IPS-11a (cell line): Measurements from ENCODE around the gene WNK2.

Experiments used
- H3K4me3 ChIP-seq: one replicate; pipeline ENCODE4 v1.5.1; 2013; ENCODE audit warnings: low read depth, low read length, control low read depth

The WNK2 gene

DNA sequence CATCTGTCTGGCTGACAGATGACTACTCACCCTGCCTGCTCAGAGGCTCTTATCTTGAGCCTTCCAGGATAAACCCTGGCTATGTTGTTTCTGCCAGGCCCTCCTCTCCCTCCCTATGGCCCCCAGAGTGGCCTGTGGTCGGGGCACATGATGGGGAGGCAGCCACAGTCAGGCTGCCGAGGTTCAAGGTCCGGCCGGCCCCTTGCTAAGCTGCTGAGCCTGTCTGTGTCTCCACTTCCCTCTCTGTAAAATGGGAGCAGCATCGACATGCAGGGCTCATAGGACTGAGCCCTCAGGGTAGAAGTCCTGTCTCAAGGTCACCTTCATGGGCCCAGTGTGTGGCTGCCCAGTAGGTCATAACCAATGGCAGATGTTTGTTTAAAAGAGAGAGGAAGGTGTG lies 28.5 kb downstream of the WNK2 start:
- no peak overlapping the region for H3K4me3 ChIP-seq

DNA sequence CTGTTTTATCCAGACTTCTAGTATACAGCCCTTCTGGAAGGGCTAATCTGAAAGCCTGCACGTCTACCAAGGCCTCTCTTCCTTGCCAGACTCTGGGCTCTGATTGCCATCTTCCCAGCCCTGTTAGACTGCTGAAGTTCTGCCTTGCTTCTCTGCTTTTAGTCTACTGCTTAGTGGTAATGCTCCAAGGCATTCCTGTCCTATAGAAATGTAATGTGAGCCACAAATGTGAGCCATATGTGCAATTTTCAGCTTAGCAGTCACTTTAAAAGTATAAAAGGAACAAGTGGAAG lies 32.1 kb downstream of the WNK2 start:
- no peak overlapping the region for H3K4me3 ChIP-seq

GRCh38 chr9:93217706-93218105 lies 33.8 kb downstream of the WNK2 start:
- no peak overlapping the region for H3K4me3 ChIP-seq

GRCh38 chr9:93218161-93218560 lies 34.2 kb downstream of the WNK2 start:
- H3K4me3 ChIP-seq = no peak overlapping the region

GRCh38 chr9:93218671-93219420 lies 34.9 kb downstream of the WNK2 start:
- H3K4me3 ChIP-seq = no peak overlapping the region

DNA sequence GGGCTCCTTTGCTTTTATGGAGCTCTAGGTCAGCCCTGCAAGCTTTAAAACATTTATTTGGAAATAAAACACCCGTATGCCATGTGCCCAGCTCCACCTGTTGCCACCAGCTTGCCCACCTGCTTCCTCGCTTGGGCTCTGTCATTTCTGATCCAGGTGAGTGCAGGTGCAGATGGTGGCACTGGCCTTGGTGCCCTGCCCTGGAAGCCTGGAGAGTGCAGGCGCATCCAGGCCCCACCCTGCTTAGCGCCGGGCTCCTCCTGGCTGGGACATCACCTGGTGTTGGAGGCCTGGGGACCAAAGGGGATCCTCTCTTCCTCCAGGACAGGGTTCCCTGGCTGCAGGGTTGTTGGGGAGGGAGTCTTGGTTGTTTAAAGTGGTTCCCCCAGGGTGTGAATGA lies 35.8 kb downstream of the WNK2 start:
- H3K4me3 ChIP-seq = no peak overlapping the region

GRCh38 chr9:93220627-93221026 lies 36.7 kb downstream of the WNK2 start:
- no peak overlapping the region for H3K4me3 ChIP-seq

- H3K4me3 ChIP-seq = no peak overlapping the region
Observed at GRCh38 chr9:93221044-93221443, 37.1 kb downstream of the WNK2 start.

DNA sequence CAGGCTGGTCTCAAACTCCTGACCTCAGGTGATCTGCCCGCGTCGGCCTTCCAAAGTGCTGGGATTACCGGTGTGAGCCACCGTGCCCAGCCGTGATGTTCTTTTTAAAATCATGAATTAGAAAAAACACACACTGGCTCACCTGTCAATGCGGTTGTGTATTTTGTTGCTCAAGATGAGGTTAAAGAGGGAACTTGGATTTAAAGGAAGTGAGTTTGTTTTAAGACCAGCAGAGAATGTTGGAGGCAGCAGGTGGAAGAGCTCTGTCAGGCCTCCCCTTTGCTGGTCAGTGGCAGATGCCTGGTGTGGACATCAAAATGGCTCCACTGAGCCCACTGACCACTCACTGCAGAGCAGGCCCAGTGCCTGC lies 38.9 kb downstream of the WNK2 start:
- H3K4me3 ChIP-seq = no peak overlapping the region

- H3K4me3 ChIP-seq = no peak overlapping the region
Observed at GRCh38 chr9:93223260-93224180, 39.6 kb downstream of the WNK2 start.

- no peak overlapping the region for H3K4me3 ChIP-seq
Observed at GRCh38 chr9:93224591-93224990, 40.7 kb downstream of the WNK2 start.

- no peak overlapping the region for H3K4me3 ChIP-seq
Observed at GRCh38 chr9:93225417-93225816, 41.5 kb downstream of the WNK2 start.

- no peak overlapping the region for H3K4me3 ChIP-seq
Observed at GRCh38 chr9:93225892-93226291, 42.0 kb downstream of the WNK2 start.

- no peak overlapping the region for H3K4me3 ChIP-seq
Observed at GRCh38 chr9:93226819-93227218, 42.9 kb downstream of the WNK2 start.

- H3K4me3 ChIP-seq = no peak overlapping the region
Observed at GRCh38 chr9:93228030-93228429, 44.1 kb downstream of the WNK2 start.

- no peak overlapping the region for H3K4me3 ChIP-seq
Observed at GRCh38 chr9:93228453-93228852, 44.5 kb downstream of the WNK2 start.

DNA sequence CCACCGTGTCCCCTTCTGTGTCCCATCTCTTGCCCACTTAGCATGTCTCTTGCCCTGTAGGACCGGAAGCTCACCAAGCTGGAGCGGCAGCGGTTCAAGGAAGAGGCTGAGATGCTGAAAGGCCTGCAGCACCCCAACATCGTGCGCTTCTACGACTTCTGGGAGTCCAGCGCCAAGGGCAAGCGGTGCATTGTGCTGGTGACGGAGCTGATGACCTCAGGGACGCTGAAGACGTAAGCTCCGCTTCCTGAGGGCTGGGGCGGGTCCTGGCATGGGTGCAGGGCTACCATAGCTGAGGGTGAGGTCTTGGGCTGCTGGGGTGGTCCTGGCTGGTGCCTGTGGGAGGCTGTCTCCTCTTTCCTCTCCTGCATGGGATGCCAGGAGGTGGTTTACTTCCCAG lies 45.7 kb downstream of the WNK2 start:
- no peak overlapping the region for H3K4me3 ChIP-seq

DNA sequence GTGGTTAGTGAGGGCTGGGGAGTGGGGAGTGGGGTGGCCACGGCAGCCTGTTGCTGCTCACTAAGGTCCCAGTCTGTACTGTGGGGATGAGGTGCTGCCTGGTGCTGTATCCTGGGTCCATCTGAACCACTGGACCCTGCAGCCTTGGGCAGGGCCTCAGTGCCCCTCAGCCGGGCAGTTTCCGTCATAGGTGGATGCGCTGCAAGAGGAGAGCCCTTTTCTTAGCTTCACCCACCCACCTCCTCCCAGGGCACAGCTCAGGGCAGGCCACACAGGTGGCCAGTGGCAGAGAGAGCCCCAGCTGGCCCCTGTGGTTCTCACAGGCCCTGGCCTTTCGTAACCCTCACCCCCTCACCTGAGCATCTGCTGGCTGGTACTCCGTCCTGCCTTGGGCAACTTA lies 46.2 kb downstream of the WNK2 start:
- no peak overlapping the region for H3K4me3 ChIP-seq

GRCh38 chr9:93230601-93231000 lies 46.7 kb downstream of the WNK2 start:
- no peak overlapping the region for H3K4me3 ChIP-seq

DNA sequence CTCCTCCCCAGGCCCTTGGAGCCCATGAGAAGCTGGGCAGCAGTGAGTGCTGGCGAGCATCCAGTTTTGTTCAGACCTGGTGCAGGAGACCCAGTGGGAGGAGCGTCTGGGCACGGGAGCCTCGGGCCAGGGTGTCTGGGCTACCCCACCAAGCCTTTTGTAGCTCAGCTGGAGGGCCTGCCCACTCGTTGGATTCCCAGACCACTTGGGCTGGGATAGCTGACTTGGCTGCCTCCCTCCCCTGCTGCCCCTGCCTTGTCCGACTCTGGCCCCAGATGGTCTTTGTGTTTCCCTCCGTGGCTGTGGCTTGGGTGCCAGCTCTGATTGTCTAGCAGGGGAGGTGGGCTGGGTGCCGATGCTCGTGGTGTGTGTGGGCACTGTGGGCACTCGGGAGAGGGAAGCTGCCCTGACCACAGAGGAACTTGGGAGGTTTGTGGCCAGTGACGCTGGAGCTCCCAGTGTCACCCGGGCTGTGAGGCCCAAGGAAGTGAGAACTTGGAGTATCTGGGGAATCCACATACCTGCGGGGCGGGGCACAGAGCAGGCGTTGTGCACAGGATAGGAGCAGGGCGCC lies 47.3 kb downstream of the WNK2 start:
- H3K4me3 ChIP-seq = no peak overlapping the region

- no peak overlapping the region for H3K4me3 ChIP-seq
Observed at GRCh38 chr9:93231716-93232115, 47.8 kb downstream of the WNK2 start.

- H3K4me3 ChIP-seq = no peak overlapping the region
Observed at GRCh38 chr9:93232388-93232960, 48.5 kb downstream of the WNK2 start.
